ENCODE results near the gene COMP.

Gene COMP

DNA sequence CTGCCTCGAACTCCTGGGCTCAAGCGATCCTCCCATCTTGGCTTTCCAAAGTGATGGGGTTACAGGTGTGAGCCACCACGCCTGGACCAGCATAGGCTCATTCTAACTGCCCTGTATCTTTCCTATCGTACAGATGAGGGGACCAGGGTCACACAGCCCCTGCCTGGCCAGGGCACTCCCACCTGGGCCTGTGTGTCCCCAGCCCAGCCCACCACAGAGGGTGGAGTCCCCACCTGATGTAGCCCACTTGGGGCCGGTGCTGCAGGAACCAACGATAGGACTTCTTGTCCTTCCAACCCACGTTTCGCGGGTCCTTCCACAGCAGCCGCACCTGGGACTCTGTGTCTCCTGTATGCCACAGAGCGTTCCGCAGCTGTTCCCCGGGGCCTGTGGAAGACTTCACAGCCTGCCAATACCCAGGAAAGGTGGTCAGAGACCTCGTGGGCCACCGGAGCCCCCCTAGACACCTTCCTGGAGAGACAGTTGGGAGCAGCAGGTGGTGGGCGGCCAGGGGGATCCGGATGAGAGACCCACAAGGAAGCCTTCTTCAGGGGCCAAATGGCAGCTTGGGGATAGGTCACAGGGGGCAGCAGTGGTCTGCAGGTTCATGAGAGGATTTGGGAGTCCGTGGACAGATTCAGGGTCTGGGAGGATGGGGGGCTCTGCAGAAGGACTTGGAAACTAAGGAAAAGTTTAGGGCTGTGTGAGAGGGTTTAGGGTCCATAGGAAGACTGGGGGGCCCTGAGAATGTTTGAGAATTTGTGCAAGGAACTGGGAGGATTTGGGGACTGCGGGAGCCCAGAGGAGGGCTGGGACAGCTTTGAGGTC is 6.9 kb downstream of the COMP start:
- no peak for DNase-seq

DNA sequence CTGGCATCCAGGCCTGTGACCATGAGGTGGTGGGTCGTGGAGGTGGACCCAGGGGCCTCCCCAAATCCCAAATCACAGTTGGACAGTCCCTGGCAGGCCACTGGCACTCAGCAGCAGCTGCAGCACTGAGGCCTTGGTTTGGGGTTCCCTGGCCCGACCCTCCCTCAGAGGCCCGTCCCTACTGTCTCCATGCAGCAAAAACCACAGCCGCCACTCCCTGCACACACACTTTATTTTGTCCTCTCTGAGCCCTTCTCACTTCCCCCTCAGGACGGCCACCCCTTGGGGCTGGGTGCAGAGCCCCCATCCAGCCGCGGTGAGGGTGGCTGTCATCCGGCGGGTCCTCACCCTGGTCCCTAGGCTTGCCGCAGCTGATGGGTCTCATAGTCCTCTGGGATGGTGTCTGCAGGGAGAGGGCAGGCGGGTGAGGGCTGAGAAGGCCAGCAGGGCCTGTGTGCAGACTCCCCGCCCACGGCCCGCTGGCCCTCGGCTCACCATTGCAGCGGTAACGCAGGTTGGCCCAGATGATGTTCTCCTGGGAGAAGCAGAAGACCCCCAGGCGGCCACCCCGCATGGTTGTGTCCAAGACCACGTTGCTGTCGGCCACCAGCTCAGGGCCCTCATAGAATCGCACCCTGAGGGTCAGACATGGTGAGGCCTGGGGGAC is 8.4 kb downstream of the COMP start:
- DNase-seq: no peak

DNA sequence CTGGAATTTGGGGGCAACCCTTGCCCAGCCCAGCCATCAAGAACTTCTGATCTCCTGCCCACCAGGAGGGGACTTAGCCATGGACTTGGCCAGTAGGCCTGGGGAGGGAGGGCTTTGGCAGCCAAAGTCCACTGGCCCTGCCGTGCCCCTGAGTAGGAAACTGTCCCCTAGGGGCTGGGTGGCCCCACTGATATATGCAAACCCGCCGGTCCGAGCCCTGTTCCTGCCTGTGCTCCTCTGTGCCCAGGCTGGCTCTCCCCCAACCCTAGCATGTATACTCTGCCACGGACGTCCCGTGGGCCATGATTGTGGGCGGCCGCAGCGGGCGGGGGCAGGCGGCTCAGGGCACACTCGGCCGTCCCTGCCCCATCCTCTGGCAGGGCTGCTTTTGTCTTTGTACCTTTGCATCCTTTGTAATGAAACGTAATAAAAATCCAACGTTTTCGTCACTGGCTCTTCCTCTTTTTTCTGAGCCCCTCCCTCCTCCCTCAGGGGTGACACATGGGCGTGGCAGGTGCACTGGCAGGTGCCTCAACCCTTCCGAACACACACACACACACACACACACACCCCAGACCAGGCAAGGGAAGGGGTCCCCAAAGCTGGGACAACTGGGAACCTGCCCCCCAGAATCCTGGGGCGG is 9.1 kb downstream of the COMP start:
- DNase-seq: no peak

DNA sequence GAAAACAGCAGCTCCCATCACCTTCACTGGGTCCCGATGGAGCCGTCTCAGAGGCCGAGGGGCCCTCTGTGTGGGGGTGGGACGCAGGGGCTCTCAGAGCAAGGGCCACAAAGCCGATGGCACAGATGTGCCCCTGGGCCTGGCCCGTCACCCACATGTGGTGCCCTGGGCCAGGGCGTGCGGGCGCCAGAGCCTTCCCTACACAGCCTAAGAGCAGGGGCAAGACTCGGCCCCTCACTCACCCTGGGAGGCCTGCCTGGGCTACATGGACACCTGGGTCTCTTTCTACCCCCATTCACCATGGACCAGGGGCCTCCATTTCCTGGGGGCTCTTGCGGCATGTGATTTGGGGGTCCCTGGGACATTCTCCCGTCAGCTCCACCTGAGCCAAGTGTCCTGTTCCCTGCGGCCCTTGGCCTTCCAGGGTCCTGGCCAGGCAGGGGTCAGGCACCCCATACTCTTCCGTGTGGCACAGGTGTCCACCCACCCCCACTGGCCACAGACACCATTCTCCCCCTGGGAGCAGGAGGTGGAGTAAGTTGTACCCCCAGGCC is 10.0 kb downstream of the COMP start:
- DNase-seq: no peak

DNA sequence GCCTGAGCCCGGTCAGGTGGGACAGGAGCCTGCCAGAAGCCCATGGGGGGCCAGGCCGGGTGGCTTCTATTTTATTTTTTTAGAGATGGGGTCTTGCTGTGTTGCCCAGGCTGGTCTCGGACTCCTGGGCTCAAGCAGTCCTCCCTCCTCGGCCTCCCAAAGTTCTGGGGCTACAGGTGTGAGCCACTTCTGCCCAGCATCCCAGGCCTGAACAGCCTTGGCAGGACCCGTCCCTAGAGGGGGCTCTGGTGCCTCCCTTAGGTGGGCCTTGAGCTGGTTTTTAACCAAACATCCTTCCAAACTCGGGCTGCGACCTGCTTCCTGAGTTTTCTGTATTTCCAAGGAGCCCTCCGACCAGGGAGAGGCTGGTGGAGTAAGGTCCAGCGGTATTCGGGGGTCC is 10.5 kb downstream of the COMP start:
- DNase-seq: no peak

DNA sequence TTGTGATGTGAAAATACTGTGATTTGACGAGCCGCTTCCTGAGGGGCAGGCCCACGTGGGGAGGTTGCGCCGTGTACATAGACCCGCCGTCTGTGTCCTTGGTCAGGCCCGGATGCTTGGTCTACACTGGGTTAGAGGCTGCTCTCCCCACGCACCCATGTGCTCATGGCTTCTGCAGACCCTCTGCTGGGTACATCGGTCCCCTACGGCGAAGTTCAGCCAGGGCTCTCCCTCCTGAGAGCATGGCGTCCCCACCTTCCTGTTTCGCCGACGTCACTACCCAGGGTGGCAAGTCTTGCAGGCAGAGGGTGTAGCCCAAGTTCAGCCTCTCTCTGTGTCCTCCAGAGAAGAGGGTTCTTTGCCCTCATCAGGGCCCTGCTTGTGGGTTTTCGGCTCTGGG is 11.0 kb downstream of the COMP start:
- no peak for DNase-seq

DNA sequence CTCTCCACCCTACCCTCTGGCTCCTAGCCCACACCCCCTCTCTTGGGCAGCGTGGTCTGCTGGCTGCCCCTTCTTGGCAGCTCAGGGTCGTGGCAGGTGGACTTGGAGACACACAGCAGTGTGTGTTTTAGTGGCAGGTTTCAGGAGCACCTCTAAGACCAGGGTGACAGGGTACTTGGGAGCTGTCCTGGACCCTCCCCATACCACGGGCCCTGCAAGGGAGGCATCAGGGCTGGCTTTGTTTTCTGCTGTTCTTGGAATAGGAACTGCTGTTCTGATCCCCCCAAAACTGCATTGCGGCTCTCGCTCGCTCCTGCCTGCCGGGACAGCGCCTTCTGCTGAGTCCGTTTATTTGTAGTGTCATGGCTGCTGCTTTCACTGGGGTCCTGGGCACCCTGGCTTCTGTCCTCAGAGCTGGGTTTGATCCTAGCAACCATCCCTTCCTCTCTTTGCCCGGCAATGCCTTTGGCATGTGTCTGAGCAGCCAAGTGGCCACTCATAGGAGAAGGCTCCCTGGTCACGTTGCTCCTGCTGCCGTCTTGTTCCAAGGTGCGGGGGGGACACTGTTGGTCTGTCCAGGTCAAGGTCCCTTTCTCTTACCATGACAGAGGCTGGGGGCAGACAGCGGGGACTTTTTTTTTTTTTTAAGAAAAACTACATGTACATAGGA is 12.1 kb downstream of the COMP start:
- no peak for DNase-seq

DNA sequence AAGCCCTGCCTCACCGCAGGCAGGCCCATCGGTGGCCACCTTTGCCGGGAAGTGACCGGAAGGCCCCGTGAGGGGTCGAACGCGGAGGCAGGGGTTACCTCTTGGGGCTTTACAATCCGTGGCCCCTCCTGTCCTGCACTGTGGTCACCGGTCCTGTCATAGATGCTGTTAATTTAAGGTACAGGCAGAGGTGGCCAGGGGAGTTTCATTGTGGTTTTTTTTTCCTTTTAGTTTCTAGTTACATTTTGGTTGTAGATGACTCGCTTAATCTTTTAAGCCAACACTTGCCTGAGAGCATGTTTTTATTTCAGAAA is 13.1 kb downstream of the COMP start:
- DNase-seq: no peak

DNA sequence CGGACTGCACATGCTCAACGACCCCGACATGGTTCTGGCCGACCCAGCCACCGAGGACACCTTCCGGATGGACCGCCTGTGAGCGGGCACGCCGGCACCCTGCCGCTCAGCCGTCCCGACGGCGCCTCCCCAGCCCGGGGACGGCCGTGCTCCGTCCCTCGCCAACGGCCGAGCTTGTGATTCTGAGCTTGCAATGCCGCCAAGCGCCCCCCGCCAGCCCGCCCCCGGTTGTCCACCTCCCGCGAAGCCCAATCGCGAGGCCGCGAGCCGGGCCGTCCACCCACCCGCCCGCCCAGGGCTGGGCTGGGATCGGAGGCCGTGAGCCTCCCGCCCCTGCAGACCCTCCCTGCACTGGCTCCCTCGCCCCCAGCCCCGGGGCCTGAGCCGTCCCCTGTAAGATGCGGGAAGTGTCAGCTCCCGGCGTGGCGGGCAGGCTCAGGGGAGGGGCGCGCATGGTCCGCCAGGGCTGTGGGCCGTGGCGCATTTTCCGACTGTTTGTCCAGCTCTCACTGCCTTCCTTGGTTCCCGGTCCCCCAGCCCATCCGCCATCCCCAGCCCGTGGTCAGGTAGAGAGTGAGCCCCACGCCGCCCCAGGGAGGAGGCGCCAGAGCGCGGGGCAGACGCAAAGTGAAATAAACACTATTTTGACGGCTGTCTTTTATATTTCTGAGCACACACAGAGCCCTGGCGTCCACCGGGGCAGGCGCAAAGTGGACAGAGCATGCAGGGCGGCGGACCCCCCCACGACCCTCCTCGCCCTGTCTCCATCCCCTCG is 13.6 kb downstream of the COMP start:
- DNase-seq: no peak

DNA sequence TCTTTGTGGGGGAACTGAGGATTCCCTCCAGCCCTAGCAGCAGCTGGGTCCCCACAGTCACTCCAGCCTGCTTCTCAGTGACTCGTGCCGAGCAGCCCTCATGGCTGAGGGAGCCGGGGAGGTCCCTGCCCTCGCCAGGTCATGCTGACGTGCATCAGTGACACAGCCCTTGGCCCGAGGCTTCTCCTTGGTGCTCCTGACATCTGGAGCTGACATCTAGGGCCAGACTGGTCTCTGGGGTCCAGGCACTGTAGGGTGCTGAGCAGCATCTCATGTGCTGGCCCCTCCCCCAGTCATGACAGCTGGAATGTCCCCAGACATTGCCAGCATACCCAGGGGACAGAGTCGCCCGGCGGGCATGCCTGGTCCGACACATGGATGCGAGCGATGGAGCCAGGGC is 14.4 kb downstream of the COMP start:
- DNase-seq: no peak

DNA sequence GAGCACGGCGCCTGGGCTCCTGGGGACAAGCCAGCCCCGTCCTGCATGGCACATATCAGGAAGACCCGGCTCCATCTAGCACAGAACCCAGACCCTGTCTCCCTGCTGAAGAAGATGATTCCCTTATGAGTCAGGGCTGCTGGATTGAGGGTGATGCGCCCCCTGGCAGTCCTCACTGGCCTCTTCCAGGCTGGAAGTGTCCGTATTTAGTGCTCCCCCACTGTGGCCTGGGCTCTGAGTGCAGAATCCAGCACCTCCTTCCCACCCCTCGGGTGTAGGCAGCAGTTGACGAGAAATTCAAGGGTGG is 14.9 kb downstream of the COMP start:
- no peak for DNase-seq

DNA sequence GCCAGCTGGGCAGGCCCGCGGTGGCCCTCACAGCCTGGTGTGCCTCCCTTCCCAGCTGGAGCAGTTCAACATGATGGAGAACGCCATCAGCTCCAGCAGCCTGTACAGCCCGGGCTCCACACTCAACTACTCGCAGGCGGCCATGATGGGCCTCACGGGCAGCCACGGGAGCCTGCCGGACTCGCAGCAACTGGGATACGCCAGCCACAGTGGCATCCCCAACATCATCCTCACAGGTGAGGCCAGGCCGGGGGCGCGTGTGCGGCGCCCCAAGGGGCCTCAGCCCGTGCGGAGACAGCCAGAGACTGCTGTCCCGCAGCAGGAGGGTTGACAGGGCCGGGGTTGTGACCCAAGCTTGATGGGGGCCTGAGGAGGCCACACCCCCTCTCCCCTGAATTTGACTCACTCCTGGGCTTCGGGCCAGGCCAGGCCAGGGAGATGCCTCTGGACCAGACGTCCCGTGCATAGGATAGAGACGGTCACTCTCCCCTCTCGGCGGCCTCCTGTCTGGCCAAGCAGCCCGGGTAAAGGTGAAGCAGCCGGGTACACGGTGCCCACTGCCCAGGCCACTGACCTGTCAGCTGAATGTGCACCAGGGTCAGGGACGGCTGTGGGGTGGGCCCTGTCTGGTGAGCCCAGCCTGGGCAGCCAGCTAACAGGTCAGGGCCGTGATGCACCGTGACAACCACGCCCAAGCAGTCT is 15.4 kb downstream of the COMP start:
- no peak for DNase-seq

DNA sequence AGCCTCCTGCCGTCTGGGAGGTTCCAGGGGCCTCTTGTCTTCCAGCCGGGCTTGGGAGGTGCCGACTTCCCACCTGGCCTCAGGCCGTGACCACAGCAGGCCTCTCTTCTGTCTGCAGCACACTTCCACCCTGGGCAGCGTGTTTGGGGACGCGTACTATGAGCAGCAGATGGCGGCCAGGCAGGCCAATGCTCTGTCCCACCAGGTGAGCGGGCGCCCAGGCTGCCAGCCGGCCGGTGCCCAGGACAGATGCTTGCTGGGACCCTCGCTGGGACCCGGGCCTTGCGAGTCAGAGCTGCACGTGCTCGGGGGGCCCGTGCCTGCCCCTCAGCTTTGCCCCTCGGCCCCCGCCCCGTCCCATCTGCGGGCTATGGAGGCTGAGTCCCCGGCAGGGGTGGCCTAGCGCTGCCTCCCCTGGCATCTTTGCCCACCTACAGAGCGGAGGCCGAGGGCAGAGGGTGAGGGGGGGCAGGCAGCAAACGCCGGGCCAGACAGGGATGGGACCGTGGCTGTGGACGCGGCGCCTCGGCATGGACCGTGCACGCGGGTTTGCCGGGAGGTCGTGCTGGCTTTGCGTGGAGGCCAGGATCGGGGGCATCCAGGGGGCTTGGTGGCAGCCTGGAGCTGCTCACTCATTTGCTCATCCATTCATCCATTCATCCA is 16.2 kb downstream of the COMP start:
- DNase-seq: no peak

DNA sequence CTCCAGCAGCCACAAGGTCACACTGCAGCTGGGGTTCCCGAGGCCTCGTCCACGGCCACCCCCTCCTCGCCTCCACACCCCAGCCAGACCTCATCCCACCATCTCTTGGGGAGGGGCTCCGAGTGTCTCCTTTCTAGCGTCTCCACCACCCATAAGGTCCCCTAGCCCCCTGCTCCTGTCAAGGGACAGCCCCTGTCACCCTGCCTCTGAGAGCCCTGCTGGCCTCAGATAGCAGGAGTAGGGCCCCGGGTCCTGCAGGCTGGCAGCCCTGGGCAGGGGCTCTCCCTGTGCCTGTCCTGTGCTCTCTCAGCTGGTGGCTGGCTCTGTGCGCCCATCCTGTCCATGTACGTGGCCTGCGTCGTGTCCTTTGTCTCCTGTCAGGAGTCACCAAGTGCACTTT is 17.0 kb downstream of the COMP start:
- no peak for DNase-seq

DNA sequence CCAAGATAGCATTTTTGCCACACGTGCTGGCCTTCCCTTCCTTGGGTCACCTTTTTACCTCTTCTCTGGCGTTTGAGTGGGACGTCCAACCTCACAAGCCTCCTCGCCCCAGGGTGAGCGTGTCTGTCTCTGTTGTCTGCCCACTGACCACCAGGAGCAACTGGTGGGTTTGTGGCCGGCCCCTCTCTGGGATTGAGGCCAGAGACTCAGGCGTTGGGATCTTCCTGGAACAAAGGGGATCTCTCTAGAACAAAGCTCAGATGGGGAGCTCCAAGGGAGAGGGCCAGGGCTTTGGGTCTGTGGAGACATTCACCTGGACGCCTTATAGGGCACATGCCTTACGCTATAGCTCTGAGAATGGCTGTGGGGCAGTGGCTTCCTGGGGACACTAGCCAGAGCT is 17.4 kb downstream of the COMP start:
- DNase-seq: no peak

DNA sequence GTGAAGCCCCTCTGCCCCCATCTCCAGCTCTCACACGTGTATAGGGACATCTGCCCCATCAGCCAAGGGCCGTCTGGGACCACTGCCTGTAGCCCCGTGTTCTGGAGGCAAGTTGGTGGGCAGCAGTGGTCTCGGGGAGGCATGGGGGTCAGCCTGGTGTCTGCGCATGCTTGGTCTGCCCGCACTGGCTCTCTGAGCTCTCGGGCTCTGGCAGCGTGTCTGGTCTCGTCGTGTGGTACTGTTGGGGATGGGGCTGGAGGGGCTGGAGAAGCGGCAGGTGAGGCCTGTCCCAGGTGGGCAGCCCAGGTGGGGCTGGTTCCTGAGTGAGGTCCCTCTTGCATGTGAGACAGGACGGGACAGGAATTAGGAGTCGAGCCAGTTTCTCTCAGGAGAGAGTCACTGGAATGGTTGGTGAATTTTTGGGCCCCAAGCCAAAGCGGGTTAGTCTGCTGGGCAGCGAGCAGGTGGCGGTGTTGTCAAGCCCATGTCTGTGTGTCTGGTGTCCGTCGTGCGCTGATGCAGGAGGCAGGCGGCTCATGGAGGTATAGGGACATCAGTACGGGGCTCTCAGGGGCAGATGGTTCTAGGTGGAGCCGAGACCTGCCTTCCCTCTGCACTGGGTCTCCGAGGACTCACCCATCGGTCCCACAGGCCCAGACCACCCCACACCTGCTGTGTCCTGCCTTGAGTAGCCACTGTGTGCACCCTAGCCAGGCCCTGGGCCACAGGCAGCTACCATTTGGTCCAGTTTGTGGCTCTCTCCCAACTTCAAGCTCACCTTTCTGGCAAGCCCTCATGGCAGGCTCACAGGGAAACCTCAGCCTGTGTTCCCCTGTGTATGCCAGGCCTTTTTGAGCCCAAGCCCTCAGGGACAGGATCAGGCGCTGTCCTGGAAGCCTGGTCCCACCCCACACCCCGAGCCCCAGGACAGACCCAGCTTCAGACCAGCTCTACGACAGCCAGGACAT is 18.2 kb downstream of the COMP start:
- DNase-seq: no peak

DNA sequence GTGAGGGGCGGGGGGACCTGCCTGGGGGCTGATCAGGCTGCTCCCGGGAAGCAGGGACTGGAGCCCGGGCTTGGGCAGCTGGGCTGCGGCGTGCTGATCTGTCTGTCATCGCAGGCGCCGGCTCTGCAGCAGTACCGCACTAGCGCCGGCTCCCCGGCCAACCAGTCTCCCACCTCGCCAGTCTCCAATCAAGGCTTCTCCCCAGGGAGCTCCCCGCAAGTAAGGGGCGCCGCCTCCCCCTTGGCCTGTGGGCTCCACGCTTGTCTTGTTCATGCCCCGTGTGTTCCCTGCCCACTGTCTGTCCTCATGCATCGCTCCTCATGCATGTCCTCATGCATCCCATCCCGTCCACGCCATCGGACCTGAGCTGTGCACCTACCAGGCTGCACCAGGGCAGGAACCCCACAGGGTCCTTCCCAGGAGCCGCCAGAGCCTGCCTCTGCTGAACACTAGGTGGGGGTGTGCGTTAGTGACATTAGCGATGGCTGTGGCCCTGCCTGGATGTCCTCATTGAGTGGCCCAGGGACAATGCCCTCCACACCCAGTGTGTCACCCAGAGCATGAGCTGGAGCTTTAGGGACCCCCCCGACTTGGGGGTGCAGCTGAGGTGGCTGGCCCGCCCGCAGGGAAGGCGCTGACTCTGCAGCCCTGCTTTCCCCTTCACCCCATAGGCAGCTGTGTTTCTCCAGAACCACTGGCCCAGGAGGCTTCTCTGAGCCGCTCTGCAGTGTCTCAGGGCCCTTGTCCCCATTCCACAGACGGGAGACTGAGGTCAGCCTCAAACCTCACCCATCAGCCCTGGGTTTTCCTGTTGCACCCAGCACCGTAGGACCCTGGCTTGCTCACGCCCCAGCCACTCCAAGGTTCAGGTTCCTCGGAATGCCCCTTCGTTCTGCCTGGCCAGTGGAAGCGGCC is 19.5 kb downstream of the COMP start:
- no peak for DNase-seq
